Body of pancreas (tissue), 4 donors: ENCODE measurements around the gene MRPS5. TPM values are rescaled to one million over a fixed set of nuclear protein-coding genes. Genes with fewer than 3 reads are reported as not detected.

Source experiments
- ATAC-seq: fragments of 150-250 bp; one replicate; pipeline ENCODE4 v1.9.1; 2016
- DNase-seq, 4 donors: peaks; one replicate each; pipeline ENCODE4 v3.0.0-alpha.2; 2019
- H3K27ac ChIP-seq, 4 donors: fragments of 200-600 bp; sonication (generic); 1 replicate in 3 of 4; 2 replicates in 1 of 4; pipeline versions ENCODE4 v1.5.1 to v1.6.1; 2016 to 2019; ENCODE audit warnings: mild to moderate bottlenecking in 1 of 4, mixed read lengths in 1 of 4, moderate library complexity in 1 of 4
- H3K27me3 ChIP-seq, 2 donors: fragments of 200-600 bp; sonication (generic); one replicate each; pipeline ENCODE4 v1.6.0; 2016; ENCODE audit warnings: mild to moderate bottlenecking in 1 of 2
- H3K36me3 ChIP-seq, 2 donors: fragments of 200-600 bp; sonication (generic); replicated peaks in 1 of 2; 2 replicates each; pipeline ENCODE4 v1.5.1; 2016; ENCODE audit warnings: low read depth in 2 of 2; ENCODE audit not compliant: insufficient read depth in 1 of 2
- H3K4me1 ChIP-seq: fragments of 200-600 bp; sonication (generic); one replicate; pipeline ENCODE4 v1.6.0; 2016
- H3K4me3 ChIP-seq, 2 donors: fragments of 200-600 bp; sonication (generic); 1 replicate in 1 of 2; 2 replicates in 1 of 2; pipeline ENCODE4 v1.5.1; 2016 to 2019
- H3K9me3 ChIP-seq, 3 donors: fragments of 200-600 bp; sonication (generic); 1 replicate in 2 of 3; 2 replicates in 1 of 3; pipeline ENCODE4 v1.5.1; 2016
- CTCF ChIP-seq, 7 experiments: fragments of 450-650 bp in 4 of 7; fragments of 200-600 bp in 3 of 7; sonication (generic) in 3 of 7; IDR thresholded peaks; one replicate each; pipeline ENCODE4 v1.5.1; 2016 to 2019; ENCODE audit warnings: antibody characterized with exemption in 7 of 7
- POLR2A ChIP-seq, 3 donors: fragments of 450-650 bp; IDR thresholded peaks; one replicate each; pipeline ENCODE4 v1.6.1; 2016; ENCODE audit warnings: antibody characterized with exemption in 3 of 3, mild to moderate bottlenecking in 2 of 3
- WGBS, 2 donors: methylation state at CpG; one replicate each; pipeline ENCODE4 v1.1.5; 2017; 5-methylcytosine and 5-hydroxymethylcytosine counted together
- intact Hi-C: fragments of 100-400 bp; cut with DNase I; formaldehyde crosslinking; loops from one replicate; pipeline ENCODE4 v1.15.1; 2023
- total RNA-seq, 2 donors: library from RNA; depleted of rRNA; stranded (reverse); fragments of >200 nt; gene quantifications; one replicate each; pipeline ENCODE4 v1.1.0, GENCODE V29; 2016

Gene MRPS5
- total RNA-seq, 2 donors from 2014 or later = 31.6 to 46.1 TPM

- TF ChIP-seq CTCF (IDR thresholded peaks at IDR 0.05) = no peak
- TF ChIP-seq POLR2A (IDR thresholded peaks at IDR 0.05) = no peak
- H3K36me3 ChIP-seq = peaks cover 5 to 12% of the 10 kb centered on the region in 2 donors
- H3K4me3 ChIP-seq = no peak overlapping the region
- 93 to 95% methylated on average over 7 of the region's 7 CpGs for WGBS, 2 donors
- peaks cover 7% of the 10 kb centered on the region for H3K4me1 ChIP-seq
- H3K27me3 ChIP-seq = no peaks in the 10 kb centered on the region
- ATAC-seq (no peak), DNase-seq (no peak)
- no peaks in the 10 kb centered on the region for H3K9me3 ChIP-seq
- H3K27ac ChIP-seq = no peak overlapping the region
- intact Hi-C loops = loop anchor here (10.0 kb wide), 1 partner anchor 99 kb away; no protein-coding TSS in a partner anchor
Measured at GRCh38 chr2:95113464-95113863, 8.1 kb downstream of the MRPS5 start.

GRCh38 chr2:95110395-95110794, 11.2 kb downstream of the MRPS5 start:
- TF ChIP-seq CTCF (IDR thresholded peaks at IDR 0.05) (no peak), POLR2A (IDR thresholded peaks at IDR 0.05) (no peak)
- intact Hi-C loops = loop anchor here (10.0 kb wide), 1 partner anchor 96 kb away; no protein-coding TSS in a partner anchor
- ATAC-seq (no peak), DNase-seq (no peak)
- Histone ChIP-seq H3K27ac (no peak overlapping the region), H3K9me3 (no peaks in the 10 kb centered on the region), H3K4me1 (peaks cover 5% of the 10 kb centered on the region), H3K27me3 (no peaks in the 10 kb centered on the region), H3K36me3 (peaks cover 11 to 31% of the 10 kb centered on the region in 2 donors), H3K4me3 (no peak overlapping the region)

GRCh38 chr2:95109260-95109659, 12.3 kb downstream of the MRPS5 start:
- Histone ChIP-seq H3K36me3 (peaks cover 11 to 31% of the 10 kb centered on the region in 2 donors), H3K9me3 (no peaks in the 10 kb centered on the region), H3K4me1 (no peaks in the 10 kb centered on the region), H3K4me3 (no peak overlapping the region), H3K27ac (no peak overlapping the region), H3K27me3 (no peaks in the 10 kb centered on the region)
- intact Hi-C loops = no loop called here
- ATAC-seq = no peak
- WGBS, 2 donors = 79 to 85% methylated on average over 6 of the region's 6 CpGs
- TF ChIP-seq CTCF (IDR thresholded peaks at IDR 0.05) (no peak), POLR2A (IDR thresholded peaks at IDR 0.05) (no peak)
- DNase-seq = no peak

GRCh38 chr2:95106081-95106480, 15.5 kb downstream of the MRPS5 start:
- H3K9me3 ChIP-seq = no peaks in the 10 kb centered on the region
- intact Hi-C loops = no loop called here
- WGBS, 2 donors = 85 to 87% methylated on average over 2 of the region's 2 CpGs

More at GRCh38 chr2:95106081-95106480, 15.5 kb downstream of the MRPS5 start:
- Histone ChIP-seq H3K27me3 (no peaks in the 10 kb centered on the region), H3K4me3 (no peak overlapping the region), H3K4me1 (no peaks in the 10 kb centered on the region), H3K27ac (no peak overlapping the region), H3K36me3 (peaks cover 11 to 26% of the 10 kb centered on the region in 2 donors)
- TF ChIP-seq POLR2A (IDR thresholded peaks at IDR 0.05) (no peak), CTCF (IDR thresholded peaks at IDR 0.05) (no peak)
- ATAC-seq (no peak), DNase-seq (no peak)
